CD4-positive, alpha-beta T cell treated with Interleukin-4 for 1 hour (primary cell): ENCODE measurements around the gene SFMBT2.
A peak's percentile ranks its signal among the peaks of the same experiment; 100 is the strongest.

Source experiments
- DNase-seq, 2 donors: peaks; one replicate each; pipeline ENCODE4 v3.0.0-alpha.2; 2020 to 2022

Gene SFMBT2

DNA sequence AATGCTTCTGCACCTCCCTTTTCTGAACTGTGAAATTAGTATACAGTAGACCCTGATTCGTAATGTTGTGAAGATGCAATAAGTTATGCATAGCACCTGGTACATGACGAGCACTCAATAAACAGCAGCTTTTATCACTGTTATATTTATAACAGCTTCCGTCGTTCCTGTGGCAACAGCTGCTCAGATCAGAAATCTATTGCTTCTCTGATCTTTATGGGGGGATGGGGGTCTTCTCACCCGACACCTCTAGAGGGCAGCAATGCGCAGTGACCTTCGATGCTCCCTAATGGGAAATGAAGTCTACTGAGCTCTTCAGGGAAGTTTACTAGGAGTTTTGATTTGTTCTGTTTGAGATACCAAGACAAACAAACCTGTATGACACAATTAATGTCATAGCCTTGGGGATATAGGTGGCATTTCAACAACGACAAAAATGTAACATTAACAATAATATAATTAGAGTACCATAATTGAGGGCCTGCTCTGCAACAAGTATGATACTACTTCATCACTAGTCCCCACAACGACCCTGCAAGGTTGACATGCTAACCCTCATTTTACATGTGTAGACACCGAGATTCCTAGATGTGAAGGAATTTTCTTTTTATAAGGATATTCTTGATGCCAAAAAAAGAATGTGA lies 289.6 kb downstream of the SFMBT2 start:
- peak; percentile 77 for DNase-seq

DNA sequence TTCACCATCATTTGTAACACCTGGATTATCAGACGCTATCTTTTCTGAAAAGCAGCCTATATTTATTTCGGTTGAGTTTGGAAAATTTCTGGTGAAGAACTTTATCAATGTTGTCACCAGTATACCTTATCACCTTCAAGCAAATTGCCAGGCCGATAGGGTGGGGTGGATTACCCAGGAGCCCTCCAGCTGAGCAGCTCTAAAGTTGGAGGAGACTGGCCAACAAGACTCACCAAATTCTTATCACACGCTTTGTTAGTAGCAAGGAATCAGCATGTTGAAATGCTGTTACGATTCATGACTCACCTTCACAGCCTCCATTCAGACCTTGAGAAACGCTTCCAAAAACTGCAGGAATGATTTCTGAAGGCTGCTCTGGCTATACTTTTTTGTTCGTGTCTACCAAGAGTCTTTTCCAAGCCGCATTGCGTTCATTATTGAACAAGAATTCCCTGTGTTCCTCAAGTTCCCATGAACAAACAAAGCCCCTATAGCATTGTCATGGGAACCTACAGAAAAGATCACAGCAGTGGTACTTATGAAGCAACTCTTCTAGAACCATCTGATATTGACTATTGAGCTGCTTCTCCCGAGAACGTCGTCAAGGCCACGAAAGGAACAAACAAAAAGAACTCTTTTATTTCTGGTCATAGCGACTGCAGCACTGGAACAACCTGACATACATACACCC lies 291.4 kb downstream of the SFMBT2 start:
- no peak for DNase-seq

DNA sequence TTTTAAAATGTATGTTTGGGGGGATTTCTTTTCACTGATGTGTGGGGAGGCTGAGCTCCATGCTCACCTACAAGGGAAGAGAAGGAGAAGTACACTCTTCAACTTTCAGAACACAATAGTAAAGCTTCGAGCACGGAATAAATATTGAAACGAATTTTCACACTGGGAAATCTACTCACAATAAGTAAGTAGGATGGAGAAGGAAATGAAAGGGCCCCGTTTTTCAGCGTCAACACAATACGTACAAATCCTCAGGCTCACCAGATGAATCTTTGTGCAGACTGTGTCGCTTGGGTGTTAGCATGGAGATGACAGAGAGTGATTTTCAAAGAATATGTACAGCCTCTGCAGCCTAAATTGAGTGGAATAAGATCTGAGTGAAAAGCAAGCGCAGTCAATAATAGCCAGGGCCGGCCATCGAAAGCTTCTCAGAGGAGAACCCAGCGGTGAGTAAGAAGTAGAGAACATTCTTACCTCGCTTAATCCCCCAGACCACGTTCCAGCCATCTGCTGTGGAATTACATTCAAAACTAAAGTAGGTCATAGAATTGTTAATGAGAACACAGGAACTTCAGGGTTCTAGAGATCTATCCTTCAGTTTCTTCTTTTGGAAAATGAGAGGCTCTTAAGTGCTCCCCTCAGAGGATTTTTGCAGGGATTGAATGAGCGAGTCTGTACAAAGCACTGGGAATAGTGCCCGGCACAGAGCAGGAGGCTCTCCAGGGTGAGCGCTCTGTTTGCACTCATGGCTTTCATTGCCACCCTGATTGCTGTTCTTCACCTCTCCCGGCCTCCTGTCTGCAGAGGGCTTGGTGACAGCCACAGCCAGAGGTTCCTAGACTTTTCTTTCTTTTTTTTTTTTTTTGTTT lies 292.8 kb downstream of the SFMBT2 start:
- no peak for DNase-seq

- no peak for DNase-seq
These were observed 293.5 kb downstream of the SFMBT2 start for GRCh38 chr10:7117177-7117799.

DNA sequence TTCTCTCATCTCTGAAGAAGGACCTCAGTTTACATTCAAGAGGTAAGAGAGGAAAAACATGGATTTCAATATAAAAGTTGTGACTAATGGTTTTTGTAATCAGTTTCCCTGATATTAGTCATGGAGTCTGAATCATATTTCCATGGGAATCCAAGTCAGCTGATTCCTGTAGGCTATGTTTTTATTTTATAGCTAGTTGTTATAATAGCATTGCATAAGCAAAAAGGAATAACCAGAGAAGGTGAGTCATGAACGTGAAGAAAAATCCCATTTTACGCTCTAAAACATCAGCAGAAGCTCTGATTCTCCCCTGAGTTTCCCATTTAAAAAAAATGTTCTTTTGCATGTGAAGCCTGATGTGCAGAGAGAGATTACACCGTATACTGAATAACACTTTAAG lies 299.3 kb downstream of the SFMBT2 start:
- no peak for DNase-seq

DNA sequence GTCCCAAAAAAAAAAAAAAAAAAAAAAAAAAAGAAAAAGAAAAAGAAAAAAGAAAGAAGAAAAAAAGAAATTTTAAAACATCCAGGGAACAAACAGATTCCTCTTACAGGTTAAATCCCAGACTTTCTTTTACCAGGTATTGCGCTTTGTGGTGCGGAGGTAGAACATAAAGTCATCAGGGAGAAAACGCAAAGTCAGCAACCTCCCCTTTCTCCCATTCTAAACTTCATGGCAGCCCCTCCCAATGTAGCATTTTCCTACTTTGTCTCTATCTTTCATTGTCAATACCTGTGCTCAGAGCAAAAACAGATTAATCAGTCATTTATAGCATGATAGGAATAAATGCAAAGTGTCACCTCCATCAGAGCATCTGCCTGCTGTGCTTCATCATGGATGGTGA lies 299.7 kb downstream of the SFMBT2 start:
- DNase-seq = no peak
